GM12872 (cell line): ENCODE data around the gene FOXD3.

Experiments
- TF ChIP-seq, protein P1 (sequence below): IDR thresholded peaks from 3 replicates; pipeline ENCODE4 v1.5.1; 2011; ENCODE audit warnings: low read depth, mild to moderate bottlenecking, low read length, moderate library complexity; ENCODE audit not compliant: insufficient read depth

Gene FOXD3

DNA sequence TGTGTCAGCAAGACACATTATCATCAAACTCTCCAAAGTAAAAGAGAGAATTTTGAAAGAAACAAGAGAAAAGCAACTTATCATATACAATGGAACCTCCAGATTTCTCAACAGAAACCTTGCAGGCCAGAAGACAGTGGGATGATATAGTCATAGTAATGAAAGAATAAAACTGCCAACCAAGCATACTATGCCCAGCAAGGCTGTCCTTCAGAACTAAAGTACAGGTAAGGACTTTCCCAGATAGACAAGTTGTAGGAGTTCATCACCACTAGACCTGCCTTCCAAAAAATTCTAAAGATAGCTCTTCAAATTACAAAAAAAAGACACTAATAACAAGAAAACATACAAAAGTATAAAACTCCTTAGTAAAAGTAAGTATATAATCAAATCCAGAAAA lies 33.2 kb upstream of the FOXD3 start:
- TF ChIP-seq, protein P1, sequence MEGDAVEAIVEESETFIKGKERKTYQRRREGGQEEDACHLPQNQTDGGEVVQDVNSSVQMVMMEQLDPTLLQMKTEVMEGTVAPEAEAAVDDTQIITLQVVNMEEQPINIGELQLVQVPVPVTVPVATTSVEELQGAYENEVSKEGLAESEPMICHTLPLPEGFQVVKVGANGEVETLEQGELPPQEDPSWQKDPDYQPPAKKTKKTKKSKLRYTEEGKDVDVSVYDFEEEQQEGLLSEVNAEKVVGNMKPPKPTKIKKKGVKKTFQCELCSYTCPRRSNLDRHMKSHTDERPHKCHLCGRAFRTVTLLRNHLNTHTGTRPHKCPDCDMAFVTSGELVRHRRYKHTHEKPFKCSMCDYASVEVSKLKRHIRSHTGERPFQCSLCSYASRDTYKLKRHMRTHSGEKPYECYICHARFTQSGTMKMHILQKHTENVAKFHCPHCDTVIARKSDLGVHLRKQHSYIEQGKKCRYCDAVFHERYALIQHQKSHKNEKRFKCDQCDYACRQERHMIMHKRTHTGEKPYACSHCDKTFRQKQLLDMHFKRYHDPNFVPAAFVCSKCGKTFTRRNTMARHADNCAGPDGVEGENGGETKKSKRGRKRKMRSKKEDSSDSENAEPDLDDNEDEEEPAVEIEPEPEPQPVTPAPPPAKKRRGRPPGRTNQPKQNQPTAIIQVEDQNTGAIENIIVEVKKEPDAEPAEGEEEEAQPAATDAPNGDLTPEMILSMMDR = no peak

DNA sequence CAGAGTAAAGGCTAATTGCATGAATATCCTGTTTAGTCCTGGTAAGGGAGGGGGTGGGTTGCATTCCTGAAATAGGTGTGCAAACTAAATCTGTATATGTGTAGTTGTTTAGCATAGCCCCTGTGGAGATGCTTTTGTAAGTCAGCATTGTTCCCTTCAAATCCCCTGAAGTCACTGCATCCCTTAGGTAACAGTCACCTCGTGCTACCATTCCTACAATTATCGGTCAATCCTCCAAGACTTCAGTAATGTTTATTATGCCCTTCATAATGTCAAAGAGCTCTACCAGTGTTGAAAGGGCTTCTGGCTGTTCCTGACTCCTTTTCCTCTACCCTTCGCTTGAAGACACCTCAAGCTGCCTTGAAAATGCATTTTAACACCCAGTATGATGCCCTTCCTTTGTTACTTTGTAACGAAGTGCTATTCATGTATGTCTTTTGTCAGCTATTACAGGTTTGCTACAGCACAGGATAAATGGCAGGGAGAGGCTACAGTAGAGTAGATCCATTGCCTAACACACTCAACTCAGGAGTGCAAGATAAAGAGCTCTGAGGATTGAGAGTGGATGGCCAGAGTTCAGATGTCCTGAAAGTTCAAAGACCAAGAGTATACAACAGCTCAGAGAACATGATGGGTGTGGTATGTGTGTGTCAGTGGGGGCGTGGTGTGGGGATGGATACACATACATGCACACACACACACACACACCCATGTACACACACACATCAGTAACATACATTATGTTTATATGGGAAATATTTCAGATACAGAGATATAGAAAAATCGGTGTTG lies 27.4 kb upstream of the FOXD3 start:
- TF ChIP-seq, protein P1 = no peak

DNA sequence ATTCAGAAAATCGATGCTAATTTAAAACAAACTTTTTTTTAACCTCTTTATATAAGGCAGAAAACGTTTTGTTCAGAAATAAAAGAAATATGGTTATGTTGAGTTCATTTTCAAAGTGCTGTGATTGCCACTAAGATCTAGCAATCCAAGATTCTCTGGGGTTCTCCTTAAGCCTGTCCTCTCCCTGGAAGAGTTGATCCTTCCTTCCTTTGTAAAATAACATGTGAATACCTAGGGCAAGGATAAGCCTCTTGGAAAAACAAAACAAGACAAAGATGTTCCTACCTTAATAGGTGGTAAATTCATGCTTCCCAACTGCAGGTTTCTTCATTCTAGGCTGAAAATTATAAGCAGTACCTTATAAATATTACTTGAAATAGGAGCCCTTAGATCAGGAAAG lies 18.0 kb upstream of the FOXD3 start:
- TF ChIP-seq, protein P1 = no peak

DNA sequence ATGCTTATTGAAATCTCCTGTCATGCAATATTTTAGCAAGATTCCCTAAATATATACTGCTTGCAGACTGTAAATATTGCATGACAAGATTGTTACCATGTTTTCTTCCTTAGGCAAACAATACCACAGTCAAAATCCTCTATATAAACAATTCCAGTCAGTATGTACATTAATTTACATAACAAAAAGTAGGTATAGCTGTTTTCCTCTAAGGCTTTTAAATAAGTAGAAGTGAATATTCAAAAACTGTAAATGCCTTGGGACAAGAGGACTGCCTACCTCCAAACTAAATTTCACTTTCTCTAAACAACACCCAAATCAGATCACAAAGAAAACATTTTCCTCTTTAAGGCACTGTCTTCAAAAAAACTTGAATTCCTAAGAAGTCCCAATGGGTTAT lies 17.3 kb upstream of the FOXD3 start:
- TF ChIP-seq, protein P1 = no peak

DNA sequence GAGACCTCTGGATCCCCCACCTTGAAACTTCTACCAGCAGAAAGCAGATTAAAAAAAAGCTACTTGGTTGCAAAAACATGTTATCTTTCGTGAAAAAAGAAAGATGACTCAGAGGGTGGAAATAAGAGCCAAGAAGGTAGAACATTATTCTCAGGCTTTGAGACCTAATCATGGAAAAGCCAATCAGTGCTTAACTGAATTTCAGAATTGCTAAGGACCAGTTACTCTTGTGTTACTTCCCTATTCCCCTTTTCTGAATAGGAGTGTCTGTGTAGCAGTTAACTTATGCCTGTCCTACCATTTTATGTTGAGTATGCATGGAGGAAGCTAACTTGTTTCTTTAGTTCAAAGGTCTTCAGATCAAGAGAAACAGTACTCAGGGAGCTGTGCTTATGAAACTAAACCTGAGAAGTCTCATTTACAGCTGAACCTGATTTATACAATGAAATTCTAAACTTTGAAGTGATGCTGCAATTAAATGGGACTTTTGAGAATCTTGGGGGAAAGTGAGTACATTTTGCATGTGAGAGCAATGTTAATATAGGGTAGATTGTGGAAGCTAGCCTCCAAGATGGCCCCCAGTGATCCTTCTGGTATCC lies 15.1 kb upstream of the FOXD3 start:
- TF ChIP-seq, protein P1 = no peak

DNA sequence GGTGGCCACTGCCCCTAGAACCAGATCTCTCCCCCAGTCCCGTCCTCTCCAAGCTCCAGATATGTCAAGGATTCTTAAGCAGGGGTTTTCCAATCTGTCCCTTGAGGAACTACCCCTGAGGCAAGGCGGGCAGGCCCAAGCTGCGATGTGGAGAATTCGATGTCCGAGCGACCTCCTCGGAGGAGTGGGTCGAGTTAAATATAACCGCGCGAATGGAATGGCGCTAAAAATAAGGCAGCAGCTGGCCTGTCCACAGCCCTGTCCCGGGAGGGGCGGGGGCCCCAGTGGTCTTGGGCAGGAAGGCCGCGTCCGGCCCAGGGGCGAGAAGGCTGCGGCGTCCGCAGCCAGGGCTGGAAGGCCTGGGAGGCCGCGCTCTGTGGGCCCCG lies 5.8 kb upstream of the FOXD3 start:
- TF ChIP-seq, protein P1 = no peak

DNA sequence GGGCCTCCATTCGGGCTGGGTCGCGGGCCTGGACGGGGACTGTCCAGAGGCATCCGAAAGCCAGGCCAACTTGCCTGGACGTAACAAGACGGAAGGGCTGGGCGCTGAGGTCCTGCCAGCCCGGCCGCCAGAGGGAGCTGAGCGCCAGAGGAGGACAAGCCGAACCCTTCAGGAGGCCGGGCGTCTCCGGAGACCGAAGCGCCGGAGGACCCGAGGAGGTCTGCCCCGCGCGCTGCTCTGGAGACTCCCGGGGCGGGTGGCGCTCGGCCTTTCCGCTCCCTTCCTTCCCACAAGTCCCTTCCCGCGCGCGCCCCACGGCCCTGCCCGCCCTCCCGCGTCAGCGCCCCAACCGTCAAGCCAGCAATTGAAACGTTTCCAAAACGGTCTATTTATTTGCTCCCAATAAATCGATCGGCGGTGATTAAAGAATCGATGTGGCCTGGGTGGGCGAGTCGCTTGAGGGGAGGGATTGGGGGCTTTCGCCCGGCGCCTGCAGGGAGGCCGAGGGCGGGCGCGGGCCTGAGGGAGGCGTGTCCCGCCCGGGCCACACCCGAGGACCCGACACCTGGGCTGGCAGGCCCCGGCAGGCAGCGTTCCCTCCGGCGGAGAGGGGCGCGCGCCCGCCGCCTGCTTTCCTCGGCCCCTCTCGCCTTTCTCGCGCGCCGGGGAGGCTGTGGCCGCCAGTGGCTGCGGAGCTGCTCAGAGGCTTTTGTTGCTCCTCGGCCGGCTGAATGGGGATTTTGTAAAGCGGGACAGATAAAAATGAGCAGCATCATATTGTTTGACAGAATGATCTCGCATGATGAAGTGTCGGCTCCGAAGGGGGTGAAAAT lies 5.2 kb upstream of the FOXD3 start:
- TF ChIP-seq, protein P1 = peak; percentile 42
